Measurements from ENCODE around the gene GRM5.

The GRM5 gene

DNA sequence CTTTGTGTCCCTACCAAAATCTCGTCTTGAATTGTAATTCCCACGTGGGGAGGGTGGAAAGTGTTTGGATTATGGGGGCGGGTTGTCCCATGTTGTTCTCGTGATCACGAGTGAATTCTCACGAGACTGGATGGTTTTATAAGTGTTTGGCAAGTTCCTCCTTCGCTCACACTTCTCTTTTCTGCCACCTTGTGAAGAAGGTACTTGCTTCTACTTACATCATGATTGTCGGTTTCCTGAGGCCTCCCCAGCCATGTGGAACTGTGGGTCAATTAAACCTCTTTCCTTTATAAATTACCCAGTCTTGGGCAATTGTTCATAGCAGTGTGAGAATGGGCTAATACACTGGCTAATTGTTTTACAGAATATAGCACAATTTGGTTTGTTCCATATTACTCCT lies 326.3 kb downstream of the GRM5 start:
- in situ Hi-C loops (cut with HindIII; ENCODE audit: low sequenced_read_pairs): no loop called here

DNA sequence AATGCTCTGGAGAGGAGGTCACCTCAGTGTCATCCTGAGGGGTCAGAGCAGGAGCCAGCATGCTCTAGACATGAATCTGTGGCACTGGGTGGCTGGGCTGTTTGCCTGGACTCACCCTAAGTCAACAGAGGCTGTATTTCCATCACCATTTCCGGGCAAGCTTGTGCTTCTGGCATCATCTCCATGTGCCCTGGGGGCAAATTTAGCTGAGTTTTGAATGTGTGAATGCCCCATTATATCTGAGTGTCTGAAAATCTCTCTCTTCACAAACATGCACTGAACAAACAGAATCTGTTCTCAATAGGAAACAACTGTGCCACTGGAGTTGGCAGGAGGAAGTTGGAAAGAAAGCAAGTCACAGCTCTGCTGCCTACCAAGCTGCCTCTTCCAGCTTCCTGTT lies 356.2 kb downstream of the GRM5 start:
- in situ Hi-C loops (cut with HindIII; ENCODE audit: low sequenced_read_pairs): no loop called here

DNA sequence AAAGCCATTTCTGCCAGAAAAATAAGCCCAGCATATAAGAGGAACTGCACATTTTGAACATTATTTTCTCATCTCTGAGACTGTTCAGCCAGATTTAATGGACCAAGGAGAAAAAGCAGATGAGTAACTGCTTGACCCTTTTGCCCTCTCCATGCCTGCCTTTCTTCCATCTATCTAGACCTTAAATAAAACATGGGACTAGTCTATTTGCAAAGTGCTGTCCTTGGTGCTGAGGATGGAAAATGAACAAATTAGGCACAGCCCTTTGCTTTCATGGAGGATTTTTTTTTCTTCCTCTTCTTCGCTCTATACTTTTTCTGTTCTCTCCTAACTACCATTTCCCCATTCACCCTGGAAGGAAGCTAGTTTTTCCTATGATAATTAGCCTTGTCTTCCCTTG lies 361.3 kb downstream of the GRM5 start:
- in situ Hi-C loops (cut with HindIII; ENCODE audit: low sequenced_read_pairs): no loop called here

DNA sequence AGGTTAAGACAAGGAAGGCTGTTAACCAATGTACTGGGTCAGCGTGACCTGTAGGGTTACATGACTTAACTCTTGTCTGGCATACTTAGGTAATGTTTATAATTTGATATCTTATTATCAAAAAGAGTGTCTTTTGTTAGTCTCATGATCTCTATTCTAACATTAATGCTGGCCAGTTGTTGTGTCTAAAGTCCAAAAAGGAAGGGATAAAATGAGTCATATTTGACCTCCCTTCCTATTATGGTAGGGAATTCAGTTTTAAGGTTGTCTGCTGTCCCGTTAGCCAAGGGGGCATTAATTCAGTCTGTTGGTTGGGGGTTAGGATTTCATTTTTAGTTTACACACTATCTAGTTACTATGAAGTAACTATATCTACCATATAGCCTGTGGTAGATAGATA lies 364.0 kb downstream of the GRM5 start:
- in situ Hi-C loops (cut with HindIII; ENCODE audit: low sequenced_read_pairs): no loop called here

DNA sequence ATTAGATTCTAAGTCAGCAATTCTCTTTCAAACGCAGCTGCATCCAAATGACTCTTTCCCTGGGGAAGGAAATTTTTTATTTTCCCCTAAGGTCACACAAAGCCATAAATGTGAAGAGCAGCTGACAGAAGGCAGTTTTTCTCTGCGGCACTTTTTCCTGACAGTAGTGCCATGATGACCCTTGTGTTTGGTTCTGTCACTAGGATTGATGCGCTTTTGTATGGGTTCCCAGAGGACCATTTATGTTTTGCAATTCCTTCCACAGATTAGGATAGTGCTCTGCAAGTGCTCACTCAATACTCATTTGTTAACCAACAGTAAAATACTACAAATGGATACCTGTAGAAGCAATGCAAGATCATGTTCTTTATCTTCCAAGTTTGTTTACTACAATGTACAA lies 368.6 kb downstream of the GRM5 start:
- in situ Hi-C loops (cut with HindIII; ENCODE audit: low sequenced_read_pairs): no loop called here

DNA sequence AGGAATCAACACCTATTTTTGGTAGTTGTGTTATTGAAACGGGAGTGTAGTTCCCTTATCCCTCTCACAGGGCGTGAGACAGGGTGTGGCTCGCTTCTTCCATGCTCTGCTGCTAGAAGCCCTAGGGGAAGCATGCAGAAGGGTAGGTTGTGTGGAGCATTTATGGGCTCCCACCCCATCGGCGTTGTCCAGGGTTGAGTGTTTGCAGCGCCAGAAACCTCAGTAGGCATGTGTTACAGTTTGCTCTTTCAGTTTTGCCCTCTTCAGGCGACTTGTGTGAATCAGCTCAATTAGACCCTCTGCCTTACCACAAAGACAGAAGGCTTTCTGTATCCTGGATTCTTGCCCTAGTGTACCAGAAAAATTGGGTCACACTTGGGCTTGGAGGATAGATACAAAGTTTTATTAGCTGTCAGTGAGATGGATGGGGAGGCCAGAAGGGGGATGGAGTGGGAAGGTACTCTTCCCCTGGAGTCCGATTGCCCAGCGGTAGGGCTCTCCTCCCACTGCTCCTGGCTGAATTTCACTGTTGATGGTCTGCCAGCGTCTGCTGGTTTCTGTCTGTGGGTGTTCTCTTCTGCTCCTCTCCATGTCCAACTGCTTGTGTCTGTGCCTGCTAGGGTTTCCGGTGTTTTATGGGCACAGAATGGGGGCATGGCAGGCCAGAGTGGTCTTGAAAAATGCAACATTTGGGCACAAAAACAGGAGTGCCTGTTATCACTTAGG lies 369.9 kb downstream of the GRM5 start:
- in situ Hi-C loops (cut with HindIII; ENCODE audit: low sequenced_read_pairs): no loop called here

DNA sequence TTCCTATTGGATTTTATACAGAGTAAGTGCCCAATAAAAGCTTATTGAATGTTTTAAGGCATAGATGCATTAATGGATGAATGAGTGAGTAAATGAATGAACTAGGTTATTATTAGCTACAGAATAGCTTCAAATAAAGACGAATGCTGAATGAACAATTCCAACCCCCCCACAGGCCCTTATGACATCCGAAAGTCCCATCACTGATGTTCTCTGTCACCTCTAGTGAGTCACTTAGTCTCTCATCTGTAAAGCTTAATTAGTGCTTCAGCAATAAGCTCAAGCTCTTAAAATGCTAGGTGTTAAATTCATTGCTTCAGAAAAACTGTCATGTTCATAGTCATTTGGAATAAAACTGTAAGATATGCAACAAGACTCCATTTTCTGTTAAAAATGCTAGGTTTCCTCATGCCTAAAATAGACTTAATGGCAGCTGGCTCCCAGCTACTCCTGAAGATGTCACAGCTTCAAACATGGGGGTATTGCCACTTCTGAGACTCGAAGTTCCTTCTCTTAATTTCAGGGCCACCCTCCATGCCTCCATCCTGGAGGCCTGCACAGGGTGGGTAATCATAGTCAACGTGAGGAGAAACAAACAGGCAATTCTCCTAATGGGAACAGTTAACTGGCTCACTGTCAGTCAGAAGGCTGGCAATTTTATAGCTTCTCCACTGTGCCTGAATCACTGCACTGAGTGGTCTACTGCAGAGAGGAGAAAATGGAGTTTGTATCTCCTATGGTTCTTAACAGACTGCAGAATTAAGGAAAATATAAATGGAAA lies 373.3 kb downstream of the GRM5 start:
- in situ Hi-C loops (cut with HindIII; ENCODE audit: low sequenced_read_pairs): no loop called here

DNA sequence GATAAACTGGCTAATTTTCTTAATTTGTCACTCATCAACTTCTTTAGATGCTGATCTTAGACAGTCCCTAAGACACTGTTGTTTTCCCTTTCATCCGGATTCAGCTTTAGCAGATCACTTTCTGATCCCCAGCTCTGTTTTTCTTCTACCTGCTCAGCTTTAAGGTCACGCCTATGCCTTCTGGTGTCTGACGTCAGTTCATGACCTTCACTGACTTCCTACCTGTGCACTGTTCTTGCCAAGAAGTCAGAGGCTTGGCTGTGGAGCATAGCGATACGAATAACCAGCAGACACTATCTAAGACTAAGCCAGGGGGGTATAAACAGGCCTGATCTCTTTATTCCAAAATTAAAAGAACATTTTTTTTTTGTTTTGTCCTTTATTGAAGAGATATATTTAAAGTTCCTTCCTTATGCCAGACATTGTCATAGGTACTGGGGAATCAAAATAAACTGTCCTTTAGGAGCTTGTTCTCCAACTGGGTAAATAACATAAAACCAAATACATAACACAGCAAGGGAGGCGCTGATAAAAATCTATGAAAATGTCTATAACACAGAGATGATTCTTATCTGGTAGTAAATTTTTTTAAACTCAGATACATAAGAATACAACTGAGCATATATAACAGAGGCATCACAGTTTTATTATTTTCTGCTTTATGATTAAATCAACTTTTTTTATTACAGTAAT lies 376.1 kb downstream of the GRM5 start:
- in situ Hi-C loops (cut with HindIII; ENCODE audit: low sequenced_read_pairs): no loop called here

DNA sequence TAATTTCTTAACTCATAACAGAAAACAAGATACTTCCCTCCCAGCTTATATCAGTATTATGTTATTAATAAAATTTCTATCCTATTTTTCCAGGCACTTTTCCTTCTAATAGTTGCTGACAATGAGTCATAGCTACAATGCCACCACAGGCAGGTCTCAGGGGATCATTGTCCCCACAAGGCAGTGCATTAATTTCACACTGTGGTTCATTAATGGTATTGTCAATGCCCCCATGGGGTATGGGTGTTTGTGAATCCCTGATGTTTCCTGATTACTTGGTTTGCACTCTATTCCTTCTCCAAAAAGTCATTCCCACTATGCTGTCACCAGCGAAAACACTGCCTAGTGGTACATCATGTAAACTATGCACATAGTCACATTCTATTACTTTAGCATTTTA lies 382.8 kb downstream of the GRM5 start:
- in situ Hi-C loops (cut with HindIII; ENCODE audit: low sequenced_read_pairs): no loop called here

DNA sequence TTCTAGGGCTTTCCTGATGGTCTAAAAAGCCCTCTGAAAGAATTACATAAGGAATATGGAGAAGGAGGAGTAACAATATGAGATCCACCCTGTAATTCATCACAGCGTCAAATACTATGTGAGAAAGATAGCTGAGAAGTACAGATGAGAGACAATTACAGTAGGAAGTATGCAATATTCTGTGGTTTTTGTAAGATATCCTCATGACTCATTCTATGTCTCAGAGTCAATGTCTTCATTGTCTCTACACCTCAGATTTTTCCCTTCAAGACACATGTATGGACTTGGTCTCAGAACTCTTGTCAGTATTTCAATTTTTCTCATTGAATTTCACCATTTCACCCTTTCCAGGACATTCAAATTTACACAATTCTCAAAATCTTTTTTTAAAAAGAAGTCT lies 385.0 kb downstream of the GRM5 start:
- in situ Hi-C loops (cut with HindIII; ENCODE audit: low sequenced_read_pairs): no loop called here

DNA sequence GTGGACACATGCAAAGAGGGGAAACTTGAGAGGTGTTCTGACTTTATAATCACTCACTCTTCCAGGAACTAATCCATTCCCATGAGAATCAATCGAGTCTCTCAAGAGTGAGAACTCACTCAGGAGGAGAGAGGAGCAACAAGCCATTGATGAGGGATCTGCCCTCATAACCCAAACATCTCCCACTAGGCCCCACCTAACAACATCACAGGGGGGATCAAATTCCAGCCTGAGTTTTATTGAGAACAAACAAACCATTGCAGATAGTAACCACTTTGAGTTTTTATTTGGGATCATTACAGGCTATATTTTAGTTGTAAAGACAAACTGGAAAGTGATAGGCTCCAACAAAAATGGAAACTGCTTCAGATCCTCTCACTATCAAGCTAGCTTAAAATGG lies 399.4 kb downstream of the GRM5 start:
- in situ Hi-C loops (cut with HindIII; ENCODE audit: low sequenced_read_pairs): no loop called here

DNA sequence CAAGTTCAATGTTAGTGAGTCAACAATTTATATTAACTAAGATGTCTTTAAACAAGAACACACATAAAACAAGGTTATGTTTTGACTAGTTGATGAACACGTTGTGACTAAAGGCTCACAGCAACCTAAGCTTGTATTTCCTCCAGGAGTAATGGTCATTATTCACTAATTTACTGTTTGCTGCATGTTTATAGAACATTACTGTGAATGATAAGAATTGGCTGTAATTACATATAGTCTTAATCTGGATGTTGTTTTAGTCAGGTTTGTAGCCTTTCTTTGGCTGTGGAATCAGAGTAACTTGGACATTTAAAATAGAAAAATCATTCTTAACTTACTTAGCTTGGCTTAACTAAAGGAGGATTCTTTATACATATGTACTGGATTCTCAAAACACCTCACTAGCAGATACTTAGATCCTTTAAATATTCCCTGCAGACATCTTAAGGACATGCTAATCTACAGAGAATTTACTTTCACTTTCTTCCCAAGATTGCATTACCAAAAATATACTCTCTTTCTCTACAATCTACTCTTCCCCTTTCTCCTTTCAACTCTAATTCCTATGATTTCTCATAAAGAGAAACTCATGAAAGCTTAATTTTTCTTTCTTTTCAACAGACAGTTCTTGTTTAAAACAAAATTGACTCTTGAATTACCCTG lies 408.6 kb downstream of the GRM5 start:
- in situ Hi-C loops (cut with HindIII; ENCODE audit: low sequenced_read_pairs): no loop called here

DNA sequence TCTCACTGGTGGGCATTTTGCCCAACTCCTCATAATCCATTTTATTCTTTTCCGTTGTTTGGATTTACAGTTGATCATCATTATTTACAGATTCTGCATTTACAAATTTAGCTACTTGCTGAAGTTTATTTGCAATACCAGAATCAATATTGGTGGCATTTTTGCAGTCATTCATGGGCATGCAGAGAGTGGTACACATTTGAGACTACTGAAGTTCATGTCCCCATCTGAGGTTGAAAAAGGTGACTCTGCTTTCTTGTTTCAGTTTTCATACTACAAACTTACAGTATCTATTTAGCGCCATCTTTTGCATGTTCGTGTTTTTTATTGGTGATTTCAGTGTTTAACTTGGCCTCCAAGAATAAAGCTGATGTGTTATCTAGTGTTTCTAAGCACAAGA lies 409.5 kb downstream of the GRM5 start:
- in situ Hi-C loops (cut with HindIII; ENCODE audit: low sequenced_read_pairs): no loop called here

DNA sequence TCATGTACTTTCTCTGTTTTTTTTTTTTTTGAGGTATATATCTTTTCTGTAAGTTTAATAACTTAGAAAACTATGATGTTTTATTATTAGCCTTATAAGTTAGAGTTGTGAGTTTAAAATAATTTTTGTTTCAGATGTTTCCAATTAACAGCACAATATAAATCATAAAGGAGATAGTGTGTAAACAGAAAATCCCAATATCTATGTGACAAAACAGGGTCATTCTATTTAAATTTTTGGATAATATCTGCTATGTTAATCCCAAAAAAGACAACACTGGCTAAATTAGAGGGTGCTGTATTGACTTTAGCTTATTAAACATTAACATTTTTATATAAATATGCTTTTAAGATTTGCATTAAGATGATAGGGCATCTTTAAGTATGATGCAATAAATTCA lies 410.1 kb downstream of the GRM5 start:
- in situ Hi-C loops (cut with HindIII; ENCODE audit: low sequenced_read_pairs): no loop called here

DNA sequence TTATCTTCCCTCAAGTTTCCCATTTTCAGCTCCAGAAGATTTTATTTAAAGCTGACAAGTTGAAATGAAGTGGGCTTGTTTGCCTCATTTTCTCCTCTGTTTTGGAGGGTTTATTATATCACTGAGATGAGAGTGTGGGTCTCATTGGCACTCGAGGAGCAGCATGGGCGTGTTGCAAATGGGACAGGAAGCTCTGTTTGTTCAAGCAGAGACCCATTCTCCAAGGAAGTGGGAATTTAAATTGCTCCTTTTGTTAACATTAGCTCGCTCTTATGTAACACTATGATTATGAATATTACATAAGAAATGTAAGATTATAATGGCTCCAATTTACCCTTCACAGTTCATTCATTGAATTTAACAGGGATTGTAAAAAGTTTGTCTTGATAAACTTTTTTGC lies 410.6 kb downstream of the GRM5 start:
- in situ Hi-C loops (cut with HindIII; ENCODE audit: low sequenced_read_pairs): no loop called here

DNA sequence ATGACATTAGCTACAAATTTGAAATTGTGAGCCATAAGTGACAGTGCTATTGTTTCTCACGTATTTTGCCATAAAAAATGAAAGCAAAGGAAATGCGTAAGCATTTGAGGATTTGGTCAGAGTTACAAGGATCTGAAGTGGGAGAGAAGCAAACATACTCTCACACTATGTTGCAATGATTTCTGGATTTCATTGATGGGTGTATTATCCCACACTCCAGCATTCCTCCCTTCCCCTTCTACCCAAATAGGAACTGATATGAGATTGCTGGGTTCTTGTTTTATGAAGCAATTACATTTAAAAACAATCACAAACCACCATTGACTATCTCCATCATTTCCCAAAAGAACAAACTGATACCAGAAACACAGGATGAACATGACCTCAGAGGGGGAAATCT lies 414.2 kb downstream of the GRM5 start:
- in situ Hi-C loops (cut with HindIII; ENCODE audit: low sequenced_read_pairs): no loop called here

DNA sequence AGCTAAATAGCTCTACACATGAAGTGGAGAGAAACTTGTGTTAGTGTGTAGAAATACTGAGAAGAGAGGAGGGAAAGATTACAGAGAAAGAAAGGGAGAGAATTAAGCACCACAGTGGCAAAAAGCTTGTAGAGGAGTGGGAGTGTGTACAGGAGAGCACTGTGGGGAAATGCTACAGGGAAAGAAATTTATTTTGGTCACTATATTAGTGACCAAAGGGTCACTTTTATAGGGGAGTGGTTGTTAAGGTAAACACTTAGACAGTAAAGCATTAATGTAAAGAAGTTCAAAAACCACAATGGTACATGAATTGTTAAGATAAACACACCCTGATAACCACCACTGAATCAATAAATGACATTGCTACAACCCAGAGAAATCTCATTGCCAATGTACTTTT lies 421.1 kb downstream of the GRM5 start:
- in situ Hi-C loops (cut with HindIII; ENCODE audit: low sequenced_read_pairs): loop anchor here (5.0 kb wide), 1 partner anchor 68 kb away; no protein-coding TSS in a partner anchor

DNA sequence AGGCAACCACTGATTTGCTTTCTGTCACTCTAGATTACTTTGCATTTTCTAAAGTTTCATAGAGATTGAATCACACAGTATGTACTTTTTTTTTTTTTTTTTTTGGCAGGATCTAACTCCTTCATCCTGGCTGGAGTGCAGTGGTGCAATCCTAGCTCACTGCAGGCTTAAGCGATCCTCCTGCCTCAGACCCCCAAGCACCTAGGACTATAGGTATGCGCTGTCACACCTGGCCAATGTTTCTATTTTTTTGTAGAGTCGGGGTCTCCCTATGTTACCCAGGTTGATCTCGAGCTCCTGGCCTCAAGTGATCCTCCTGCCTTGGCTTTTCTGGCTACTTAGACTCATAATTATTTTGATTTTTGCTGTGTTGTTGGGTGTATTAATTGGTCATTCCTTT lies 433.6 kb downstream of the GRM5 start:
- in situ Hi-C loops (cut with HindIII; ENCODE audit: low sequenced_read_pairs): no loop called here

DNA sequence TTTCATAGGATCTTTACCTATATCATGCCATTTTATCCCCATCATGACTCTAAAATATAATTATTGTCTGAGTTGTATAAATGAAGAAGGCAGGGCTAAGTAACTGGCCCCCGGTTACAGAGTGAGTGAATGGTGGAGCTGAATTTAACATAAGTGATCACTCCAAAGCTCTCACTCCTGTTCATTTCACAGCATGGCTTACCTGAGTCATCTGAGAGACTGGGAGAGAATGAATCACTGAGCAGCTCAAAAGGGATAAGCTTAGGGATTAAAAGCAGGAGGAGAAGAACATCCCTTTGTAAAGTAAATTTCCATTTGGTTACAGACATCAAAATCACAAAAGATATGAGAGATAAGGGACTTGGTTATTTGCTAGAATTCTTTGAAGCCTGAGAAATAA lies 434.3 kb downstream of the GRM5 start:
- in situ Hi-C loops (cut with HindIII; ENCODE audit: low sequenced_read_pairs): no loop called here

DNA sequence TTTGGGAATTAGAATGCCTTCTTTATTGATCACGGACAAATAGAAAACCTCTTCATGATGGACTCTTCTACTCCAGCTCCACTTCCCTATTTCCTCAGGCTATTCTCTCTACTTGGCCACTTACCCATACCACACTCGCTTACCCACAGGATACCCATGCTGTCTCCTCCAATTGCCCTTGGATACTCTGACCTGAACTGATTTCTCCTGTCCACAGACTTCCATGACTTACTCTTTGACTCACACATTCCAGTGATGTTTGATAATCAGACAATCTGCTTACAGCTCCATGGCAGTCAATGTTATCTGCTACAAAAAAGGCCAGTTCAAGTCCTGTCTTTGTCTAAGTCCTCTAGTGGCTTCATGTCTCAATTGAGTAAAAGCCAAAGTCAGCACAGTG lies 436.3 kb downstream of the GRM5 start:
- in situ Hi-C loops (cut with HindIII; ENCODE audit: low sequenced_read_pairs): no loop called here

DNA sequence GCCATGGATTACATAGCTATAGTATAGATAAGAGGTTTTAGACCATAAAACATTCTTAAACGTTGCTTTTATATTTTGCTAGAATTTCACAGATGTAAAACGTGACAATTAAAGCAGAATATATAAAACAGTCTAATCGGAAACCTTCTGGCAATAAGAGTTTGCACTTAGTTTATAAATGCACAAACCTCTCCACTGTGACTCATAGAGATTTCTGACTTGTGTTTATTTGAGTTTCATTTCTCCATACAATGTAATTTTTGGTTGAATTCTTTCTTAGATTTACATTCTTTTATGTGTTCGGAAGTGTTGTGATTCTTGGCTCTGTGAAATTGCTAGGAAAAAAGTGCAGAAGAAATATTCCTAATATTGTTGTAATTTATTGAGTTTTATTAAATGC lies 439.6 kb downstream of the GRM5 start:
- in situ Hi-C loops (cut with HindIII; ENCODE audit: low sequenced_read_pairs): no loop called here
